SK-N-SH (cell line): ENCODE data around the gene ZXDC. TPM values are rescaled to one million over a fixed set of nuclear protein-coding genes. Genes with fewer than 3 reads are reported as not detected.

ENCODE experiments used
- CTCF ChIA-PET: fragments of 300-600, 350-600 bp; formaldehyde crosslinking; extraction: SDS; loops from one replicate; lab custom pipeline; 2021; lab: Yijun Ruan, JAX
- POLR2A ChIA-PET: fragments of 350-600 bp; sonication (Branson Sonifier 250); formaldehyde crosslinking; extraction: SDS; loops from one replicate; lab custom pipeline; 2020; ENCODE audit warnings: antibody characterized with exemption, inconsistent platforms; lab: Yijun Ruan, JAX
- DNase-seq: peaks from one replicate; pipeline ENCODE4 v3.0.0; 2012
- H2AFZ ChIP-seq: fragments of 200-600 bp; sonication (generic); 2 replicates; pipeline ENCODE4 v1.8.1; 2016; ENCODE audit warnings: antibody characterized with exemption, mild to moderate bottlenecking, low read depth
- H3F3A ChIP-seq: fragments of 200-600 bp; sonication (generic); replicated peaks from 2 replicates; pipeline ENCODE3; 2016; ENCODE audit warnings: antibody characterized with exemption, mild to moderate bottlenecking; ENCODE audit not compliant: insufficient read depth
- H3K27ac ChIP-seq, 2 experiments: fragments of 200-500 bp in 1 of 2; fragments of 200-600 bp in 1 of 2; sonication (Bioruptor generic) in 1 of 2; sonication (generic), shearing (Covaris generic) in 1 of 2; 2 replicates each; pipeline versions ENCODE4 v1.5.1 to v1.6.1; 2014 to 2016; ENCODE audit warnings: low read depth in 2 of 2, inconsistent platforms in 1 of 2, low read length in 1 of 2, mild to moderate bottlenecking in 1 of 2, mixed read lengths in 1 of 2
- H3K27me3 ChIP-seq: fragments of 200-600 bp; sonication (generic), shearing (Covaris generic); 2 replicates; pipeline ENCODE4 v1.6.1; 2016; ENCODE audit warnings: mixed run types; ENCODE audit not compliant: insufficient read depth
- H3K36me3 ChIP-seq, 2 experiments: fragments of 200-500 bp in 1 of 2; fragments of 200-600 bp in 1 of 2; sonication (Bioruptor generic) in 1 of 2; sonication (generic) in 1 of 2; replicated peaks in 1 of 2; 2 replicates each; pipeline versions ENCODE3 to v1.5.1; 2014 to 2016; ENCODE audit warnings: low read length in 1 of 2, mild to moderate bottlenecking in 1 of 2; ENCODE audit not compliant: insufficient read depth in 2 of 2, control insufficient read depth in 1 of 2
- H3K4me1 ChIP-seq, 2 experiments: fragments of 200-500 bp in 1 of 2; fragments of 200-600 bp in 1 of 2; sonication (Bioruptor generic) in 1 of 2; sonication (generic), shearing (Covaris generic) in 1 of 2; 2 replicates each; pipeline versions ENCODE4 v1.5.1 to v1.6.1; 2014 to 2016; ENCODE audit warnings: low read depth in 1 of 2, low read length in 1 of 2, mixed run types in 1 of 2; ENCODE audit not compliant: insufficient read depth in 2 of 2, control insufficient read depth in 1 of 2
- H3K4me2 ChIP-seq: fragments of 200-600 bp; sonication (generic), shearing (Covaris generic); 2 replicates; pipeline ENCODE4 v1.6.1; 2017; ENCODE audit warnings: mixed run types
- H3K4me3 ChIP-seq, 2 experiments: fragments of 200-500 bp in 1 of 2; fragments of 200-600 bp in 1 of 2; sonication (Bioruptor generic) in 1 of 2; sonication (generic), shearing (Covaris generic) in 1 of 2; 2 replicates each; pipeline versions ENCODE4 v1.5.1 to v1.8.1; 2014 to 2016; ENCODE audit warnings: low read depth in 2 of 2, inconsistent platforms in 1 of 2, low read length in 1 of 2, mild to moderate bottlenecking in 1 of 2, mixed read lengths in 1 of 2, moderate library complexity in 1 of 2
- H3K79me2 ChIP-seq: fragments of 200-600 bp; sonication (generic); 2 replicates; pipeline ENCODE4 v1.8.1; 2017; ENCODE audit warnings: mild to moderate bottlenecking; ENCODE audit not compliant: insufficient read depth
- H3K9ac ChIP-seq: fragments of 200-600 bp; sonication (generic); 2 replicates; pipeline ENCODE4 v1.6.1; 2017; ENCODE audit warnings: mixed run types
- H3K9me2 ChIP-seq: fragments of 200-600 bp; sonication (generic); 2 replicates; pipeline ENCODE4 v1.6.1; 2017; ENCODE audit warnings: mixed run types
- H3K9me3 ChIP-seq: fragments of 200-600 bp; sonication (generic); 2 replicates; pipeline ENCODE4 v1.6.1; 2017; ENCODE audit warnings: mixed run types, mild to moderate bottlenecking, moderate library complexity
- H4K20me1 ChIP-seq: fragments of 200-600 bp; sonication (generic); 2 replicates; pipeline ENCODE4 v1.6.1; 2017; ENCODE audit warnings: mild to moderate bottlenecking, mixed run types; ENCODE audit not compliant: insufficient read depth
- CHD2 ChIP-seq: fragments of 150-350 bp; IDR thresholded peaks from 2 replicates; pipeline ENCODE4 v1.6.1; 2018; ENCODE audit warnings: low read length; ENCODE audit not compliant: partially characterized antibody
- CTCF ChIP-seq: fragments of 200-600 bp; sonication (generic); IDR thresholded peaks from 2 replicates; pipeline ENCODE4 v1.6.1; 2017; ENCODE audit warnings: antibody characterized with exemption, mild to moderate bottlenecking, moderate library complexity
- EP300 ChIP-seq, 2 experiments: IDR thresholded peaks; 2 replicates each; pipeline versions ENCODE4 v1.4.0 to v1.6.1; 2012; ENCODE audit warnings: borderline replicate concordance in 1 of 2, low read depth in 1 of 2, low read length in 1 of 2
- FOSL2 ChIP-seq: IDR thresholded peaks from 2 replicates; pipeline ENCODE4 v1.4.0; 2012; ENCODE audit warnings: low read depth, mild to moderate bottlenecking, moderate library complexity, borderline replicate concordance
- FOXJ3 ChIP-seq: sonication (generic); formaldehyde crosslinking; IDR thresholded peaks from 2 replicates; pipeline ENCODE4 v1.5.1; 2020; ENCODE audit warnings: mild to moderate bottlenecking, missing genetic modification reagents
- FOXM1 ChIP-seq: IDR thresholded peaks from 2 replicates; pipeline ENCODE4 v1.4.0; 2012; ENCODE audit warnings: low read depth, mild to moderate bottlenecking
- GABPA ChIP-seq: IDR thresholded peaks from 2 replicates; pipeline ENCODE4 v1.4.0; 2012; ENCODE audit warnings: low read depth, mild to moderate bottlenecking
- GATA2 ChIP-seq: sonication (generic); formaldehyde crosslinking; IDR thresholded peaks from 2 replicates; pipeline ENCODE4 v1.5.0; 2020; ENCODE audit warnings: mild to moderate bottlenecking, missing genetic modification reagents
- IRF3 ChIP-seq: fragments of 150-350 bp; IDR thresholded peaks from 2 replicates; pipeline ENCODE4 v1.6.1; 2016; ENCODE audit warnings: mild to moderate bottlenecking, low read depth, low read length
- MAX ChIP-seq: IDR thresholded peaks from 2 replicates; pipeline ENCODE4 v1.4.0; 2012; ENCODE audit warnings: low read depth
- RFX5 ChIP-seq: IDR thresholded peaks from 2 replicates; pipeline ENCODE4 v1.6.1; 2012; ENCODE audit warnings: mild to moderate bottlenecking, improper control_type of control experiment, low read length
- ZBTB33 ChIP-seq: IDR thresholded peaks from 2 replicates; pipeline ENCODE4 v1.4.0; 2012; ENCODE audit warnings: low read depth, borderline replicate concordance
- WGBS: methylation state at CpG from one replicate; pipeline ENCODE4 v1.1.6; 2017; ENCODE audit warnings: low lambda C conversion rate; 5-methylcytosine and 5-hydroxymethylcytosine counted together
- polyA plus RNA-seq, 3 experiments: library from polyadenylated mRNA; depleted of rRNA; stranded (reverse); fragments of >200 nt; gene quantifications; 2 replicates each; pipeline ENCODE4 v1.2.3, GENCODE V29; 2012
- TF ChIP-seq, protein P1 (sequence below): IDR thresholded peaks from 2 replicates; pipeline ENCODE4 v1.6.1; 2012; ENCODE audit warnings: mild to moderate bottlenecking, low read depth, low read length, moderate library complexity

The ZXDC gene
- polyA plus RNA-seq, 1 of the 3 experiments (the other 2 are of a cell fraction): 8.5 TPM

- Histone ChIP-seq H3K9me2 (no peaks in the 10 kb centered on the region), H3K4me3 (no peak overlapping the region), H3K4me2 (no peak overlapping the region), H3K27me3 (no peaks in the 10 kb centered on the region), H3K36me3 (no peaks in the 10 kb centered on the region), H3K79me2 (no peaks in the 10 kb centered on the region), H3K4me1 (peaks cover 0 to 25% of the 10 kb centered on the region in 2 experiments; a peak in 2 of 4 replicates), H3K9ac (no peak overlapping the region), H3K9me3 (no peaks in the 10 kb centered on the region), H3K27ac (no peak overlapping the region), H2AFZ (no peak overlapping the region), H3F3A (no peaks in the 10 kb centered on the region), H4K20me1 (no peaks in the 10 kb centered on the region)
- ChIA-PET POLR2A (no interaction called here), CTCF (interaction anchor here (1.2 to 7.1 kb wide), 7 partner anchors 14 to 259 kb away, joined by 3 to 79 read pairs (median 8); partner anchors contain the start of gene ZXDC)
- TF ChIP-seq FOSL2 (no peak), ZBTB33 (no peak), MAX (no peak), FOXJ3 (CRISPR knock-in tag) (no peak), GABPA (no peak), EP300 (IDR thresholded peaks at IDR 0.05; ENCODE audit: borderline replicate concordance in 1 of 2, low read depth in 1 of 2, low read length in 1 of 2) (no peak), RFX5 (no peak), CHD2 (no peak), IRF3 (no peak), GATA2 (CRISPR knock-in tag) (no peak), FOXM1 (no peak), CTCF (no peak)
- TF ChIP-seq, protein P1, sequence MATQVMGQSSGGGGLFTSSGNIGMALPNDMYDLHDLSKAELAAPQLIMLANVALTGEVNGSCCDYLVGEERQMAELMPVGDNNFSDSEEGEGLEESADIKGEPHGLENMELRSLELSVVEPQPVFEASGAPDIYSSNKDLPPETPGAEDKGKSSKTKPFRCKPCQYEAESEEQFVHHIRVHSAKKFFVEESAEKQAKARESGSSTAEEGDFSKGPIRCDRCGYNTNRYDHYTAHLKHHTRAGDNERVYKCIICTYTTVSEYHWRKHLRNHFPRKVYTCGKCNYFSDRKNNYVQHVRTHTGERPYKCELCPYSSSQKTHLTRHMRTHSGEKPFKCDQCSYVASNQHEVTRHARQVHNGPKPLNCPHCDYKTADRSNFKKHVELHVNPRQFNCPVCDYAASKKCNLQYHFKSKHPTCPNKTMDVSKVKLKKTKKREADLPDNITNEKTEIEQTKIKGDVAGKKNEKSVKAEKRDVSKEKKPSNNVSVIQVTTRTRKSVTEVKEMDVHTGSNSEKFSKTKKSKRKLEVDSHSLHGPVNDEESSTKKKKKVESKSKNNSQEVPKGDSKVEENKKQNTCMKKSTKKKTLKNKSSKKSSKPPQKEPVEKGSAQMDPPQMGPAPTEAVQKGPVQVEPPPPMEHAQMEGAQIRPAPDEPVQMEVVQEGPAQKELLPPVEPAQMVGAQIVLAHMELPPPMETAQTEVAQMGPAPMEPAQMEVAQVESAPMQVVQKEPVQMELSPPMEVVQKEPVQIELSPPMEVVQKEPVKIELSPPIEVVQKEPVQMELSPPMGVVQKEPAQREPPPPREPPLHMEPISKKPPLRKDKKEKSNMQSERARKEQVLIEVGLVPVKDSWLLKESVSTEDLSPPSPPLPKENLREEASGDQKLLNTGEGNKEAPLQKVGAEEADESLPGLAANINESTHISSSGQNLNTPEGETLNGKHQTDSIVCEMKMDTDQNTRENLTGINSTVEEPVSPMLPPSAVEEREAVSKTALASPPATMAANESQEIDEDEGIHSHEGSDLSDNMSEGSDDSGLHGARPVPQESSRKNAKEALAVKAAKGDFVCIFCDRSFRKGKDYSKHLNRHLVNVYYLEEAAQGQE: no peak
- WGBS: 45% methylated on average over 3 of the region's 12 CpGs
- no peak for DNase-seq
These were observed 83.4 kb downstream of the ZXDC start for GRCh38 chr3:126392246-126392645.
